Thyroid gland (tissue), 4 donors: ENCODE measurements around the gene HECW1. TPM values are rescaled to one million over a fixed set of nuclear protein-coding genes. Genes with fewer than 3 reads are reported as not detected.

ENCODE experiments used
- DNase-seq, 2 donors: peaks; one replicate each; pipeline ENCODE4 v3.0.0-alpha.2; 2019
- H3K27ac ChIP-seq, 3 donors: fragments of 200-600 bp; sonication (generic); 1 replicate in 2 of 3; 2 replicates in 1 of 3; pipeline ENCODE4 v1.5.1; 2016 to 2019; ENCODE audit warnings: mild to moderate bottlenecking in 1 of 3, moderate library complexity in 1 of 3
- H3K27me3 ChIP-seq: fragments of 200-600 bp; sonication (generic); one replicate; pipeline ENCODE4 v1.5.1; 2019
- H3K36me3 ChIP-seq, 2 donors: fragments of 200-600 bp; sonication (generic); one replicate each; pipeline ENCODE4 v1.5.1; 2016 to 2019
- H3K4me1 ChIP-seq, 2 donors: fragments of 200-600 bp; sonication (generic); one replicate each; pipeline ENCODE4 v1.5.1; 2017 to 2019
- H3K4me3 ChIP-seq, 3 donors: fragments of 200-600 bp; sonication (generic); replicated peaks in 1 of 3; 1 replicate in 2 of 3; 2 replicates in 1 of 3; pipeline ENCODE4 v1.5.1; 2016; ENCODE audit warnings: mild to moderate bottlenecking in 1 of 3
- H3K9me3 ChIP-seq: fragments of 200-600 bp; sonication (generic); one replicate; pipeline ENCODE4 v1.5.1; 2017
- CTCF ChIP-seq, 6 experiments: fragments of 200-600 bp in 3 of 6; fragments of 450-650 bp in 3 of 6; sonication (generic) in 3 of 6; IDR thresholded peaks; one replicate each; pipeline ENCODE4 v1.5.1; 2016 to 2019; ENCODE audit warnings: antibody characterized with exemption in 6 of 6, mild to moderate bottlenecking in 2 of 6, inconsistent platforms in 1 of 6, moderate library complexity in 1 of 6
- POLR2A ChIP-seq, 2 donors: fragments of 450-650 bp; IDR thresholded peaks; one replicate each; pipeline ENCODE4 v1.6.1; 2017; ENCODE audit warnings: antibody characterized with exemption in 2 of 2, mild to moderate bottlenecking in 2 of 2, moderate library complexity in 1 of 2
- WGBS, 2 donors: methylation state at CpG; one replicate each; pipeline ENCODE4 v1.1.5; 2017; 5-methylcytosine and 5-hydroxymethylcytosine counted together
- intact Hi-C: fragments of 100-400 bp; cut with DNase I; formaldehyde crosslinking; loops from one replicate; pipeline ENCODE4 v1.15.1; 2023
- total RNA-seq, 4 donors: library from RNA; depleted of rRNA; stranded (reverse); fragments of >200 nt; gene quantifications; one replicate each; pipeline ENCODE4 v1.2.3, GENCODE V29; 2016

The HECW1 gene
- total RNA-seq, 4 donors from 2014 or later, result 0.67 to 4.7 (median 2.3) TPM

- DNase-seq, result no peak
- H3K27ac ChIP-seq, result no peak overlapping the region
- TF ChIP-seq CTCF (IDR thresholded peaks at IDR 0.05) (no peak), POLR2A (IDR thresholded peaks at IDR 0.05) (no peak)
These were observed 29.3 kb upstream of the HECW1 start for GRCh38 chr7:43083106-43083505.

GRCh38 chr7:43085017-43085416 is 27.4 kb upstream of the HECW1 start:
- 81% methylated on average over 2 of the region's 2 CpGs for WGBS, 2 donors
- no peaks in the 10 kb centered on the region for H3K4me1 ChIP-seq
- H3K4me3 ChIP-seq, result no peak overlapping the region
- TF ChIP-seq CTCF (IDR thresholded peaks at IDR 0.05), result no peak
- TF ChIP-seq POLR2A (IDR thresholded peaks at IDR 0.05), result no peak
- no peak for DNase-seq
- H3K27ac ChIP-seq, result no peak overlapping the region
- intact Hi-C loops, result no loop called here
- no peaks in the 10 kb centered on the region for H3K27me3 ChIP-seq
- no peaks in the 10 kb centered on the region for H3K9me3 ChIP-seq
- no peaks in the 10 kb centered on the region for H3K36me3 ChIP-seq

More at GRCh38 chr7:43083106-43083505, 29.3 kb upstream of the HECW1 start:
- H3K36me3 ChIP-seq, result no peaks in the 10 kb centered on the region
- H3K27me3 ChIP-seq, result no peaks in the 10 kb centered on the region
- no peaks in the 10 kb centered on the region for H3K4me1 ChIP-seq
- intact Hi-C loops, result no loop called here
- 85 to 94% methylated on average over 2 of the region's 2 CpGs for WGBS, 2 donors
- H3K9me3 ChIP-seq, result no peaks in the 10 kb centered on the region
- H3K4me3 ChIP-seq, result no peak overlapping the region

GRCh38 chr7:43085992-43086391 is 26.5 kb upstream of the HECW1 start:
- no peak for TF ChIP-seq POLR2A (IDR thresholded peaks at IDR 0.05)
- no peak for TF ChIP-seq CTCF (IDR thresholded peaks at IDR 0.05)
- H3K27me3 ChIP-seq, result no peaks in the 10 kb centered on the region
- no peak overlapping the region for H3K4me3 ChIP-seq
- H3K4me1 ChIP-seq, result no peaks in the 10 kb centered on the region
- no peaks in the 10 kb centered on the region for H3K9me3 ChIP-seq
- intact Hi-C loops, result no loop called here
- no peaks in the 10 kb centered on the region for H3K36me3 ChIP-seq
- DNase-seq, result no peak
- no peak overlapping the region for H3K27ac ChIP-seq
- 88 to 90% methylated on average over 1 of the region's 1 CpG for WGBS, 2 donors

GRCh38 chr7:43092819-43093218 is 19.6 kb upstream of the HECW1 start:
- Histone ChIP-seq H3K36me3 (no peaks in the 10 kb centered on the region), H3K9me3 (no peaks in the 10 kb centered on the region), H3K27ac (no peak overlapping the region), H3K4me3 (no peak overlapping the region), H3K27me3 (no peaks in the 10 kb centered on the region), H3K4me1 (no peaks in the 10 kb centered on the region)
- DNase-seq, result no peak
- 87 to 94% methylated on average over 1 of the region's 1 CpG for WGBS, 2 donors
- TF ChIP-seq POLR2A (IDR thresholded peaks at IDR 0.05), result no peak
- no peak for TF ChIP-seq CTCF (IDR thresholded peaks at IDR 0.05)
- intact Hi-C loops, result no loop called here

- Histone ChIP-seq H3K9me3 (no peaks in the 10 kb centered on the region), H3K36me3 (no peaks in the 10 kb centered on the region), H3K27ac (no peak overlapping the region), H3K27me3 (no peaks in the 10 kb centered on the region), H3K4me1 (no peaks in the 10 kb centered on the region), H3K4me3 (no peak overlapping the region)
- DNase-seq, result no peak
- intact Hi-C loops, result no loop called here
- 64 to 70% methylated on average over 4 of the region's 4 CpGs for WGBS, 2 donors
- TF ChIP-seq POLR2A (IDR thresholded peaks at IDR 0.05) (no peak), CTCF (IDR thresholded peaks at IDR 0.05) (no peak)
These were observed 15.6 kb upstream of the HECW1 start for GRCh38 chr7:43096875-43097274.
